Testis (tissue), 2 donors: ENCODE results near the gene GPC1.

Experiments
- CTCF ChIP-seq, 3 experiments: fragments of 450-650 bp in 2 of 3; fragments of 200-600 bp in 1 of 3; sonication (generic) in 1 of 3; IDR thresholded peaks; one replicate each; pipeline ENCODE4 v1.5.1; 2016 to 2019; ENCODE audit warnings: antibody characterized with exemption in 3 of 3, mild to moderate bottlenecking in 2 of 3, moderate library complexity in 1 of 3
- POLR2A ChIP-seq: fragments of 450-650 bp; IDR thresholded peaks from one replicate; pipeline ENCODE4 v1.6.1; 2017; ENCODE audit warnings: antibody characterized with exemption, mild to moderate bottlenecking, moderate library complexity

- TF ChIP-seq CTCF (IDR thresholded peaks at IDR 0.05) = peak; percentile 53 to 63 (median 55)
- no peak for TF ChIP-seq POLR2A
Observed at GRCh38 chr2:240513549-240514287, 78.3 kb downstream of the GPC1 start.
